K562 (cell line): ENCODE data around the gene NMT1. TPM values are rescaled to one million over a fixed set of nuclear protein-coding genes. Genes with fewer than 3 reads are reported as not detected.

Experiments
- ARID1B ChIP-seq: fragments of 450-650 bp; IDR thresholded peaks from 2 replicates; pipeline ENCODE4 v1.6.1; 2016; ENCODE audit warnings: antibody characterized with exemption, mild to moderate bottlenecking, inconsistent platforms
- ATF7 ChIP-seq: fragments of 450-650 bp; IDR thresholded peaks from 2 replicates; pipeline ENCODE4 v1.7.1; 2014; ENCODE audit warnings: mild to moderate bottlenecking, moderate library complexity
- SRSF3 ChIP-seq: fragments of 200-400 bp; formaldehyde crosslinking; IDR thresholded peaks from 2 replicates; pipeline ENCODE4 v1.6.1; 2016; ENCODE audit warnings: mild to moderate bottlenecking, low read length, moderate library complexity; ENCODE audit not compliant: insufficient read depth
- TAF1 ChIP-seq: IDR thresholded peaks from 2 replicates; pipeline ENCODE4 v1.6.1; 2011; ENCODE audit warnings: mild to moderate bottlenecking, low read length, moderate library complexity; ENCODE audit not compliant: insufficient read depth, control insufficient read depth, severe bottlenecking; ENCODE audit errors: extremely low read depth
- polyA plus RNA-seq, 8 experiments: library from polyadenylated mRNA; depleted of rRNA in 4 of 8; stranded (reverse) in 5 of 8; unstranded in 3 of 8; fragments of >200 nt; fragmentation: Nextera tagmentation in 2 of 8; fragmentation: Illumina TruSeq in 1 of 8; extraction: Ambion mirVana in 2 of 8; extraction: Trizol in 1 of 8; gene quantifications; 2 replicates each; pipeline versions ENCODE4 v1.2.1 to v1.2.3, GENCODE V29; 2011 to 2014; ENCODE audit warnings: inconsistent platforms in 1 of 8, missing spikeins in 1 of 8
- total RNA-seq, 7 experiments: library from RNA; depleted of rRNA in 6 of 7; stranded (reverse); fragments of >200 nt in 6 of 7; fragmentation: Illumina TruSeq in 2 of 7; extraction: Trizol in 2 of 7; gene quantifications; 2 replicates each; pipeline versions ENCODE4 v1.2.1 to v1.2.3, GENCODE V29; 2011 to 2021; ENCODE audit warnings: low replicate concordance in 1 of 7
- TF ChIP-seq, protein P1 (sequence below): fragments of 450-650 bp; IDR thresholded peaks from 2 replicates; pipeline ENCODE4 v1.6.1; 2016; ENCODE audit warnings: mild to moderate bottlenecking, moderate library complexity
- TF ChIP-seq, protein P2 (sequence below): fragments of 450-650 bp; formaldehyde crosslinking; IDR thresholded peaks from 2 replicates; pipeline ENCODE4 v1.4.0; 2020; ENCODE audit warnings: mild to moderate bottlenecking, moderate library complexity
- TF ChIP-seq, protein P3 (sequence below): fragments of 450-650 bp; conservative IDR thresholded peaks from 2 replicates; pipeline ENCODE4 v1.6.1; 2016; ENCODE audit warnings: missing genetic modification characterization, low read depth, mild to moderate bottlenecking, missing compliant biosample characterization, moderate library complexity
- TF ChIP-seq, protein P4 (sequence below): fragments of 250-450 bp; sonication (Bioruptor Pico); IDR thresholded peaks from 2 replicates; pipeline ENCODE4 v1.4.0; 2020; ENCODE audit warnings: mild to moderate bottlenecking, moderate library complexity, borderline replicate concordance

NMT1 gene
- total and polyA plus RNA-seq, 9 of the 15 experiments (the other 6 are each of a cell fraction or from before 2014, with no cell fraction given): 86.7 to 569 (median 213) TPM

DNA sequence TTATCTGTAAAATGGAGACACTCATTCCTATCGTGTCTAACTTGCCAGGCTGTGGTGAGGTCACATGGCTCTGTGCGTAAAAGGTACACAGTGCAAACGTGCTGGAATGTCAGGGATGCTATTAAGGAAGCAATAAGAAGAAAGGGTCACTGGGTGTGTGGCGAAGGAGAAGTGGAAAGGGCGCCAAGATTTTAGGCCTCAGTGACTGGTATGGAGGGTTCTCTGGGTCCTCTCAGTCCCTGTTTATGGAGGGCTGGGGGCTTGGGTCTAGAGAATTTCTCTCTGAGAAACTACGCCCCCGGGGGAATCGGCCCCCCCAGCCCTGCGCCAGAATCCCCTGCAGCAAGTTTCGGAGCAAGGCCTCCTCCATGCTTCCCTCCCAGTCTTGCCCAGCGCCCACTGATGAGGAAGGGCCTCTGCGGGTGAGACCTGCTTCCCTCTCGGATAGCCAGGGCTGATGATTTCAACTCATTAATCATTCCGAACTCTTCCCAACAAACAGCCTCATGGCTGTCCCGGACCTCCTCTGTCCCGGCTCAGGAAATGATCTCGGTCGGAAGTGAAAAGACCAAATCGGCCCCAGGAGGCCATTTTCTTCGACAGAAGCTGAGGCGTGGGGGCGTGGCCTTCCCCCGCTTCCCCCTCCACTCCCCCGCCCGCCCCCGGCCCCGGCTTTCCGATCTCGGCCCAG lies 85.9 kb downstream of the NMT1 start (continued):
- TF ChIP-seq, protein P1, sequence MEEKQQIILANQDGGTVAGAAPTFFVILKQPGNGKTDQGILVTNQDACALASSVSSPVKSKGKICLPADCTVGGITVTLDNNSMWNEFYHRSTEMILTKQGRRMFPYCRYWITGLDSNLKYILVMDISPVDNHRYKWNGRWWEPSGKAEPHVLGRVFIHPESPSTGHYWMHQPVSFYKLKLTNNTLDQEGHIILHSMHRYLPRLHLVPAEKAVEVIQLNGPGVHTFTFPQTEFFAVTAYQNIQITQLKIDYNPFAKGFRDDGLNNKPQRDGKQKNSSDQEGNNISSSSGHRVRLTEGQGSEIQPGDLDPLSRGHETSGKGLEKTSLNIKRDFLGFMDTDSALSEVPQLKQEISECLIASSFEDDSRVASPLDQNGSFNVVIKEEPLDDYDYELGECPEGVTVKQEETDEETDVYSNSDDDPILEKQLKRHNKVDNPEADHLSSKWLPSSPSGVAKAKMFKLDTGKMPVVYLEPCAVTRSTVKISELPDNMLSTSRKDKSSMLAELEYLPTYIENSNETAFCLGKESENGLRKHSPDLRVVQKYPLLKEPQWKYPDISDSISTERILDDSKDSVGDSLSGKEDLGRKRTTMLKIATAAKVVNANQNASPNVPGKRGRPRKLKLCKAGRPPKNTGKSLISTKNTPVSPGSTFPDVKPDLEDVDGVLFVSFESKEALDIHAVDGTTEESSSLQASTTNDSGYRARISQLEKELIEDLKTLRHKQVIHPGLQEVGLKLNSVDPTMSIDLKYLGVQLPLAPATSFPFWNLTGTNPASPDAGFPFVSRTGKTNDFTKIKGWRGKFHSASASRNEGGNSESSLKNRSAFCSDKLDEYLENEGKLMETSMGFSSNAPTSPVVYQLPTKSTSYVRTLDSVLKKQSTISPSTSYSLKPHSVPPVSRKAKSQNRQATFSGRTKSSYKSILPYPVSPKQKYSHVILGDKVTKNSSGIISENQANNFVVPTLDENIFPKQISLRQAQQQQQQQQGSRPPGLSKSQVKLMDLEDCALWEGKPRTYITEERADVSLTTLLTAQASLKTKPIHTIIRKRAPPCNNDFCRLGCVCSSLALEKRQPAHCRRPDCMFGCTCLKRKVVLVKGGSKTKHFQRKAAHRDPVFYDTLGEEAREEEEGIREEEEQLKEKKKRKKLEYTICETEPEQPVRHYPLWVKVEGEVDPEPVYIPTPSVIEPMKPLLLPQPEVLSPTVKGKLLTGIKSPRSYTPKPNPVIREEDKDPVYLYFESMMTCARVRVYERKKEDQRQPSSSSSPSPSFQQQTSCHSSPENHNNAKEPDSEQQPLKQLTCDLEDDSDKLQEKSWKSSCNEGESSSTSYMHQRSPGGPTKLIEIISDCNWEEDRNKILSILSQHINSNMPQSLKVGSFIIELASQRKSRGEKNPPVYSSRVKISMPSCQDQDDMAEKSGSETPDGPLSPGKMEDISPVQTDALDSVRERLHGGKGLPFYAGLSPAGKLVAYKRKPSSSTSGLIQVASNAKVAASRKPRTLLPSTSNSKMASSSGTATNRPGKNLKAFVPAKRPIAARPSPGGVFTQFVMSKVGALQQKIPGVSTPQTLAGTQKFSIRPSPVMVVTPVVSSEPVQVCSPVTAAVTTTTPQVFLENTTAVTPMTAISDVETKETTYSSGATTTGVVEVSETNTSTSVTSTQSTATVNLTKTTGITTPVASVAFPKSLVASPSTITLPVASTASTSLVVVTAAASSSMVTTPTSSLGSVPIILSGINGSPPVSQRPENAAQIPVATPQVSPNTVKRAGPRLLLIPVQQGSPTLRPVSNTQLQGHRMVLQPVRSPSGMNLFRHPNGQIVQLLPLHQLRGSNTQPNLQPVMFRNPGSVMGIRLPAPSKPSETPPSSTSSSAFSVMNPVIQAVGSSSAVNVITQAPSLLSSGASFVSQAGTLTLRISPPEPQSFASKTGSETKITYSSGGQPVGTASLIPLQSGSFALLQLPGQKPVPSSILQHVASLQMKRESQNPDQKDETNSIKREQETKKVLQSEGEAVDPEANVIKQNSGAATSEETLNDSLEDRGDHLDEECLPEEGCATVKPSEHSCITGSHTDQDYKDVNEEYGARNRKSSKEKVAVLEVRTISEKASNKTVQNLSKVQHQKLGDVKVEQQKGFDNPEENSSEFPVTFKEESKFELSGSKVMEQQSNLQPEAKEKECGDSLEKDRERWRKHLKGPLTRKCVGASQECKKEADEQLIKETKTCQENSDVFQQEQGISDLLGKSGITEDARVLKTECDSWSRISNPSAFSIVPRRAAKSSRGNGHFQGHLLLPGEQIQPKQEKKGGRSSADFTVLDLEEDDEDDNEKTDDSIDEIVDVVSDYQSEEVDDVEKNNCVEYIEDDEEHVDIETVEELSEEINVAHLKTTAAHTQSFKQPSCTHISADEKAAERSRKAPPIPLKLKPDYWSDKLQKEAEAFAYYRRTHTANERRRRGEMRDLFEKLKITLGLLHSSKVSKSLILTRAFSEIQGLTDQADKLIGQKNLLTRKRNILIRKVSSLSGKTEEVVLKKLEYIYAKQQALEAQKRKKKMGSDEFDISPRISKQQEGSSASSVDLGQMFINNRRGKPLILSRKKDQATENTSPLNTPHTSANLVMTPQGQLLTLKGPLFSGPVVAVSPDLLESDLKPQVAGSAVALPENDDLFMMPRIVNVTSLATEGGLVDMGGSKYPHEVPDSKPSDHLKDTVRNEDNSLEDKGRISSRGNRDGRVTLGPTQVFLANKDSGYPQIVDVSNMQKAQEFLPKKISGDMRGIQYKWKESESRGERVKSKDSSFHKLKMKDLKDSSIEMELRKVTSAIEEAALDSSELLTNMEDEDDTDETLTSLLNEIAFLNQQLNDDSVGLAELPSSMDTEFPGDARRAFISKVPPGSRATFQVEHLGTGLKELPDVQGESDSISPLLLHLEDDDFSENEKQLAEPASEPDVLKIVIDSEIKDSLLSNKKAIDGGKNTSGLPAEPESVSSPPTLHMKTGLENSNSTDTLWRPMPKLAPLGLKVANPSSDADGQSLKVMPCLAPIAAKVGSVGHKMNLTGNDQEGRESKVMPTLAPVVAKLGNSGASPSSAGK: peak; percentile 77
- TF ChIP-seq ATF7: peak; percentile 56; the same call in 1 of the 2 replicates
- TF ChIP-seq, protein P2, sequence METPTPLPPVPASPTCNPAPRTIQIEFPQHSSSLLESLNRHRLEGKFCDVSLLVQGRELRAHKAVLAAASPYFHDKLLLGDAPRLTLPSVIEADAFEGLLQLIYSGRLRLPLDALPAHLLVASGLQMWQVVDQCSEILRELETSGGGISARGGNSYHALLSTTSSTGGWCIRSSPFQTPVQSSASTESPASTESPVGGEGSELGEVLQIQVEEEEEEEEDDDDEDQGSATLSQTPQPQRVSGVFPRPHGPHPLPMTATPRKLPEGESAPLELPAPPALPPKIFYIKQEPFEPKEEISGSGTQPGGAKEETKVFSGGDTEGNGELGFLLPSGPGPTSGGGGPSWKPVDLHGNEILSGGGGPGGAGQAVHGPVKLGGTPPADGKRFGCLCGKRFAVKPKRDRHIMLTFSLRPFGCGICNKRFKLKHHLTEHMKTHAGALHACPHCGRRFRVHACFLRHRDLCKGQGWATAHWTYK (CRISPR knock-in tag): peak; percentile 91; the same call in 1 of the 2 replicates
- TF ChIP-seq ARID1B: peak; percentile 63
- peak; percentile 59 for TF ChIP-seq TAF1
- peak; percentile 50; the same call in 1 of the 2 replicates for TF ChIP-seq SRSF3
- TF ChIP-seq, protein P3, sequence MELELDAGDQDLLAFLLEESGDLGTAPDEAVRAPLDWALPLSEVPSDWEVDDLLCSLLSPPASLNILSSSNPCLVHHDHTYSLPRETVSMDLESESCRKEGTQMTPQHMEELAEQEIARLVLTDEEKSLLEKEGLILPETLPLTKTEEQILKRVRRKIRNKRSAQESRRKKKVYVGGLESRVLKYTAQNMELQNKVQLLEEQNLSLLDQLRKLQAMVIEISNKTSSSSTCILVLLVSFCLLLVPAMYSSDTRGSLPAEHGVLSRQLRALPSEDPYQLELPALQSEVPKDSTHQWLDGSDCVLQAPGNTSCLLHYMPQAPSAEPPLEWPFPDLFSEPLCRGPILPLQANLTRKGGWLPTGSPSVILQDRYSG (tag): peak; percentile 69; the same call in 1 of the 2 replicates
- TF ChIP-seq, protein P4, sequence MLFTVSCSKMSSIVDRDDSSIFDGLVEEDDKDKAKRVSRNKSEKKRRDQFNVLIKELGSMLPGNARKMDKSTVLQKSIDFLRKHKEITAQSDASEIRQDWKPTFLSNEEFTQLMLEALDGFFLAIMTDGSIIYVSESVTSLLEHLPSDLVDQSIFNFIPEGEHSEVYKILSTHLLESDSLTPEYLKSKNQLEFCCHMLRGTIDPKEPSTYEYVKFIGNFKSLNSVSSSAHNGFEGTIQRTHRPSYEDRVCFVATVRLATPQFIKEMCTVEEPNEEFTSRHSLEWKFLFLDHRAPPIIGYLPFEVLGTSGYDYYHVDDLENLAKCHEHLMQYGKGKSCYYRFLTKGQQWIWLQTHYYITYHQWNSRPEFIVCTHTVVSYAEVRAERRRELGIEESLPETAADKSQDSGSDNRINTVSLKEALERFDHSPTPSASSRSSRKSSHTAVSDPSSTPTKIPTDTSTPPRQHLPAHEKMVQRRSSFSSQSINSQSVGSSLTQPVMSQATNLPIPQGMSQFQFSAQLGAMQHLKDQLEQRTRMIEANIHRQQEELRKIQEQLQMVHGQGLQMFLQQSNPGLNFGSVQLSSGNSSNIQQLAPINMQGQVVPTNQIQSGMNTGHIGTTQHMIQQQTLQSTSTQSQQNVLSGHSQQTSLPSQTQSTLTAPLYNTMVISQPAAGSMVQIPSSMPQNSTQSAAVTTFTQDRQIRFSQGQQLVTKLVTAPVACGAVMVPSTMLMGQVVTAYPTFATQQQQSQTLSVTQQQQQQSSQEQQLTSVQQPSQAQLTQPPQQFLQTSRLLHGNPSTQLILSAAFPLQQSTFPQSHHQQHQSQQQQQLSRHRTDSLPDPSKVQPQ (CRISPR knock-in tag): peak; percentile 45; the same call in 1 of the 2 replicates
